Activated CD8-positive, alpha-beta memory T cell treated with anti-CD3 and anti-CD28 coated beads for 4 hours (primary cell): ENCODE data around the gene ATP1A3.
"Not testable (repeated sequence)": the region's sequence is repeated elsewhere in the genome, so short reads cannot be mapped to it uniquely, and the experiment has no call there.

Experiments used
- DNase-seq, 2 donors: peaks; one replicate each; pipeline ENCODE4 v3.0.0-alpha.2; 2020; ENCODE audit warnings: low read depth in 2 of 2

Gene ATP1A3

DNA sequence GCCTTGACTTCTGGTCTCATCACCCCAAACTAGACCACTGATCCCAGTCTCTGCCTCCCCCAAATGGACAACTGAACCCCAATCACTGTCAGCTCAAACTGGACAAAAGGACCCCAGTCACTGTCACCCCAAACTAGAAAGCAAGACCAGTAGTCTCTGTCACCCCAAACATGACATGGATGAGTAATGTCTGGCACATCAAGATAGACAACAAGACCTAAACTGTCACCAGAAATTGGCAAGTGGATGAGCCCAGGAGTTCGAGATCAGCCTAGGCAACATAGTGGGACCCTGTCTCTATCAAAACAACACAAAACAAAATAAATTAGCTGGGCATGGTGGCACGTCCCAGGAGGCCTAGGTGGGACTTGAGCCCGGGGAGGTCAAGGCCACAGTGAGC, 46.9 kb downstream of the ATP1A3 start:
- DNase-seq: no peak

DNA sequence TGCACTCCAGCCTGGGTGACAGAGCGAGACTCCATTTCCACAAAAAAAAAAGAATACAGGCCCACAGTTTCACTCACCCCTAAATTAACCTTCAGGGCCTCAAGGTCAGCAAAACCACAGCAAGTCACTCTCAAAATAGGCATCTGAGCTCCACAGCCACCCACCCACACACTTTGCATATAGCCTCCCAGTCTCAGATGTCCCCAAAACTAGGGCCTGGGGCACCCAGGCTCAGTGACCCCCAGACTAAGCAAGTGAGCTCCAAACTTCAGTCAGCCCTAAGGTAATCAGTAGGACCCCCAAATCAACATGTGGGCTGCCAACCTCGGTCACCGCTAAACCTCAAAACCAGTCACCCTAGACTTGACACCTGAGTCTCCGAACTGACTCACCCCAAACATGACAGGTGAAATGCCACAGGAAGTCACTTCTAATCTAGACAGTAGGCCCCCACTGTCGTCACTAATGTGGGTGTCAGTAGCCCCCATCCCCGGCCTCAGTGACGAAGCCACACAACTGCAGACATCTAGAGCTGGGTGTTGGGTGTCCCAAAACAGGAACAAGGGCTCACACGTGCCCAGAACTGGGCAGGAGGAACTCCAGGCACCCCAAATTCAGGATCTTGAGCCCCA, 48.8 kb downstream of the ATP1A3 start:
- peak; percentile 77 to 90 for DNase-seq

DNA sequence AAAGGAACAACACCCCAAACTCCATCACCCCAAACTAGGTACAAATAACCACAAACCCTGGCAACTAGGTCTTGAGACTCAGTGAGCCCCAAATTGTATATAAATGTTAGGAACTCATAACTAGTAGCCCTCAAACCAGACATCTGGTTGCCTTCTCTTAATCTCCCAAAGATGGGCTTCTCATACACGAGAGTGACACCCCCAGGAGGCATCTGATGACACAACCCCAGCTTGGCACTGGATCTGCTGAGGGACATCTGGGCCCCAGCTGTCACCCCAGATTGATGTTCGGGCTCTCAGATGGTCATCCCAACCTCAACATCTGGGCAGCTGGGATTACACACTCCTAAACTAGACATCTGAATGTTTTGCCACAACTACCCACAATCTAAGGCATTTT, 49.7 kb downstream of the ATP1A3 start:
- no peak for DNase-seq

DNA sequence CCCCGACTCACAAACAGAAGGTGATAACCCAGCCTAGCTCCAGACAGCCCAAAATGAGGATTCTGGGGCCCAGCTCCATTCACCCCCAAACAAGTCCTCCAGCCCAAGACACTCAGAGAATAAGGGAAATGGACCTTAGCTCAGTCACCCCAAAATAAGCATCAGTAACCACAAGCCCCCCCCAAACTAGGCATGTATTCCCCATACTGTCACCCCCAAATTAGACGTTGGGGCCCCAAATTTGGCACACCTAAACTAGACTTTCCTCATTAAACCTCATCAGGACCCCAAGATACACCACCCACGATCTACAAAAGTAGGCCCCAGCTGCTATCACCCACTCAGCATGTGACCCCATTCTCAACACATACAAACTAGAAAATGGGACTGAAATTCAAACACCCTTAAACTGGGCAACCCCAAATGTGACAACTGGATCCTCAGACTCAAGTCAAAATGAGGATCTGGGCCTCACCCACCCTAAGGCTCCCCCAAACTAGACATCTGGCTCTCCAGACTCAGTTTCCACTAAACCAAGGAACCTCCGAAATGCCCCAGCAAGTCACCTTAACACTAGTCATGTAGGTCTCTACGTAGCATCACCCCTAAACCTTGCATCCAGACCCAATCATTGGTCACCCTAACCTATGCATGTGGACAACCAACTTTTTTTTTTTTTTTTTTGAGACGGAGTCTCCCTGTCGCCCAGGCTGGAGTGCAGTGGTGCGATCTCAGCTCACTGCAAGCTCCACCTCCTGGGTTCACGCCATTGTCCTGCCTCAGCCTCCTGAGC, 52.4 kb downstream of the ATP1A3 start:
- DNase-seq: no peak

DNA sequence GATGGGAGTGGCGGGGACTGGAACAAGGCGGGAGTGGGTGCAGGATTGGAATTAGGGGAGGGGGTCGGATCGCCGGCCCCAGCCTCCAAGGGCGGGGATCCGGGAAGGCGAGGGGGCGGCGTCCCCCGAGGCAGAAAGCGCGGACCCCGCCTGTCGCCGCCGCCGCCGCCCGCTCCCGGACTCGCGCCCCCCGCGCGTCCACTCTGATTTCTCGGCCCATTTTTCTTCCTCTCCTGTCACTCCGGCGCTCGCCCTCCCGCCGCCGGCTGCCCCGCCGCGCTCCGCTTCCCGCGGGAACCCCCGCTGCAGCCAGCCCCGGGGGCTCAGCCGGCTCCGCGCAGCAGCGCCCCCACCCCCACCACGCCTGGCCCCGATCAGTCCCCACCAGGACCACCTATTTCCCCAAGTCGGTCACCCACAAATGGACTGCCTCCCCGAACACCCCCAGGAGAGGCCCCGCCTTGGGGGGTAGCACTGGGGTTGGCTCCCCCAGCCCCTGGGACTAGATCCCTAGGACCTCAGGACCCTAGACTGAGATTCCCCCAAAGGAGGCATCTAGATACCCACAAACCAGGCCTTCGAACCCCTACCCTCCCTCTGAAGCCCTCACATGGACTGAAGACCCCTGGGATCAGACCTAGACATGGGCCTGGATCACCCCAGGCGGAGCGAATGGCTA, 53.2 kb downstream of the ATP1A3 start:
- DNase-seq: no peak

DNA sequence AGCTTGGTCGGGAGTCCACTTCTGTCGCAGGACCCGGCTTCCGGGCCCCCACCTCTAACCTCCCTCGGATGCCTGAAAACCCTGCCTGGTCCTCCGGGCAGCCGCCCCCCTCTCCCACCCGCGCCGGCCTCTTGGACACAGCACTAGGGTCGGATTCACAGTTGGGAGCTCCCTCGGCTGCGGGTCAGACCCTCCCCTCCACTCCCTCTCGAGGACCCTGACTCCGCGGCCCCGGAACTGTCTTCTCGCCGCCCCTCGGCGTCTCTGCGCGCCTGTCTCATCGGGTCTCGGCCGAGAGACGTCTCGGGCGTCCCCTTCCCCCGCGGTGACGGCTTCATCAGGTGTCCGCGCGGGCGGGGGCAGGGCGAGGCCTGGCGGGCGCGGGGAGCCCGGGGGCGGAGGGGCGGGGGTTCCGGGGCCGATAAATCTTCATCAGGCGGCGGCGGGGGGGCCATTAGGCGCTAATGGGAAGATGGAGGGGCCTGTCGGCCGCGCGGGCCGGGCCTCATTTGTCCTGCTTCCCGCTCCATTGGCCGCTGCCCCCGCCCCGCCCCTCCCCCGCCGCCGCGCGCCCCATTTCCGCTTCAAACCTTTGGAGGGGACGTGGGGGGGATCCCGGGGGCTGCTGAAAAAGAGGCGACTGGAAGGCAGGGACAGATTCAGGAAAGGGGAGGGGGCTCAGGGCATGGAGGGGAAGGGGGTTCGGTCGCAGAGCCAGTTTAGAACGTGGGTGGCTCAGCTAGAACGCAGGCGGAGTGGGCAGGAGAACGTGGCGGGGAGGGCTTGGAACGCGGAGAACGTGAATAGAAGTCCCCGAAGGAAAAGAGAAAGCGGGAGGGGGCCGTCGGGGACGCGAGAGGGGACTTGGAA, 53.9 kb downstream of the ATP1A3 start:
- DNase-seq: peak in 1 of 2 donors; percentile 56

DNA sequence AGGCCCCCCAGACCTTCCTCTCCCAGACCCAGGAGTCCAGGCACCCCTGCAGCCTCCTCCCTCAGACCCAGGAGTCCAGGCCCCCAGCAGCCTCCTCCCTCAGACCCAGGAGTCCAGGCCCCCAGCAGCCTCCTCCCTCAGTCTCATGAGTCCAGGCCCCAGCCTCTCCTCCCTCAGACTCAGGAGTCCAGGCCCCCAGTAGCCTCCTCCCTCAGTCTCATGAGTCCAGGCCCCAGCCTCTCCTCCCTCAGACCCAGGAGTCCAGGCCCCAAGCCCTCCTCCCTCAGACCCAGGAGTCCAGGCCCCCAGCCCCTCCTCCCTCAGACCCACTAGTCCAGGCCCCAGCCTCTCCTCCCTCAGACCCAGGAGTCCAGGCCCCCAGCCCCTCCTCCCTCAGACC, 54.8 kb downstream of the ATP1A3 start:
- not testable (repeated sequence) for DNase-seq

DNA sequence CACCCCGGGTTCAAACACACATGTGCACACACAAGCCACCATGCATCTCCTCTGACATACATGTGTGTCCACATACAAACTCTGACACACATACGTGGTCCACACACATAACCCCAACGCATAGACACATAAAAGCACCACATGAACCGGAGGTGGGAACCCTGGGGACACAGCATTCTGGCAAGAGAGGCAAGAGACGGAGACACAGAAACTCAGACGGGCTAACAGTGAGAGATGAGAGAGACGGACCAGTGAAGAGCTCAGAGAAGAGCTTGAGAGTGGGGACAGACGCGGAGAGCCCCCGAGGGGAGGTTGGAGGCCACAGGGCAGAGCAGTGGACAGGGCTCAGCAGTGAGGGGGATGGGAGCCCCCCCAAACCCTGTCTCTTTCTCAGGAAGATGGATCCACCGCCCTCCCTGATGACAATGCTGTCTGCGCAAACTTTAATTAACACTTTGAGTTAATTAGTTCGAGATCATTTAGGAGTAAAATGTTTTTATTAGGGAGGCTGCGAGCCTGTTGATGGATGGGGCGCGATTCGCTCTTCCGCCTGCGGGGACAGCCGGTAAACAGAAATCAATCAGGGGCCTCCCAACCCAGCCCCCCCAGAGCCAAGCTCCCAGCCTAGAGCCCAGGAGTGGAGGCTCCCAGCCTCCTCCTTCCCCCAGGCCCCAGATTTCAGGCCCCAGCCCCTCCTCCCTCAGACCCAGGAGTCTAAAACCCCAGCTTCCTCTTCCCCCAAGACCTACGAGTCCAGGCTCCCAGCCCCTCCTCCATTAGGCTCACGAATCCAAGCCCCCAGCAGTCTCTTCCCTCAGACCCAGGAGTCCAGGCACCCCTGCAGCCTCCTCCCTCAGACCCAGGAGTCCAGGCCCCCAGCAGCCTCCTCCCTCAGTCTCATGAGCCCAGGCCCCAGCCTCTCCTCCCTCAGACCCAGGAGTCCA, 56.2 kb downstream of the ATP1A3 start:
- DNase-seq: no peak

DNA sequence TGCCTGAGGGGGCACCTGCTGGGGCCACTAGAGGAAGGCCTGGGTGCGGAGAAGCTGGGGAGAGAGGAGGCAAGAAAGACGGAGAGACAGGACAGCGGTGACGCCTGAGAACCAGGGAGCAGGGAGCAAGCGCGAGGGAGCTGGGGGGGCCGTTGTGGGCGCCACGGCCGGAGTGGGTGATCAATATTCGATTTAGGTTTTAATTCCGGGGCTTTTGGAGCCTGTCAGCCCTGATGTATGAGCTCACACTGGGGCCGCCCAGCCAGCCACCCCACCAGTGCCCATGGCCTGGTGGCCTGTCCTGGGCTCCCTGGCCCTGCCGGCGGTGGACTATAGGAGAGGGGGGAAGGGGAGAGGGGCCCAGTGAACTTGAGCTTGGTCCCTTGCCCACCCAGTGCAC, 57.1 kb downstream of the ATP1A3 start:
- DNase-seq: no peak

DNA sequence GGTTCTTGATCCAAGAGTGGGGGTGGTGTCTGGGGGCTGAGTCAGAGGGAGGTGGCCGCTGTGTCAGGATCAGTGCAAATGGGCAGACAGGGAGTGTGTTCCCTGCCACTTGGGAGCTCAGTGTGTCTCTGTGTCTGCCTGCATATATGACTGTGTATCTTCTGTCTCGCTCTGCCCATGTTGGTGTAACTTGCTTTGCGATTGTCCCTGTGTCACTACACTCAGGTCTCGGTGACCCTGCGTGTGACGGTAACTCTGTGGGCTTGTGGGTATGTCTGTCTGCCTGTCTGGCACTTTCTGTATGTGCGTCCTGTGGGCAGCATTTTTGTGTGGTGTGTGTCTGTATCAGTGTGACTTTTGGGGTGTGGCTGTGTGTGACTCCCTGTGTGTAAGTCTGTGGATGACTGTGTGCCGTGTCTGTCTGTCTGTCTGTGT, 57.6 kb downstream of the ATP1A3 start:
- peak in 1 of 2 donors; percentile 46 for DNase-seq

DNA sequence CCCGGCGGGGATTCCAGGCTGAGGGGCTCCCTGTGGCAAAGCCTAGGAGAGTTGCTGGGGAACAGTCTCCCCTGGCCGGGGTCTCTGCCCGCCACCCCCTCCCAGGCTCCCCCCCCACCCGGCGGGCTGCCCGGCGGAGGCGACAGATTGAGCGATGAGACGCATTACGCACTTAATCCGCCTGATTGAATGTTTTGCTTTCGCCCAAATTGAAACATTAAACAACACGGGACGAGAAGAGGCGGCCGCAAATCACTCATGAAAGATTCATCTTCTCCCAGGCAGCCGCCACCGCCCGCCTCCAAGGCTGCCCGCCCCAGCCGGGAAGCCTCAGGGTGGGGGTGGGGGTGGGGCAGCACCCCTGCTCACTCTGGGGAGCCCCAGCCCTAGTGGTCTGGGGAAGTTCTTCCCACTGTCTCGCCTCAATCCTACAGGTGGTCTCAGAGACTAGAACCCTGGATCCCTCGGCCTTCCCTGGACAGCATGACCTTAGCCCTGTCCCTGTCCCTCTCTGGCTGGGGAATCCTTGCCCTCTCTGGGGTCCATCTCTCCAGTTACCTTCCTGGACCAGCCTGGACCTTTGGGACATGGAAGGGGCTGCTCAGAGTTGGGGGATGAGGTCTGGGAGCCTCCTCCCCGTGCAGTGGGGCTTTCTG, 58.1 kb downstream of the ATP1A3 start:
- DNase-seq: no peak

DNA sequence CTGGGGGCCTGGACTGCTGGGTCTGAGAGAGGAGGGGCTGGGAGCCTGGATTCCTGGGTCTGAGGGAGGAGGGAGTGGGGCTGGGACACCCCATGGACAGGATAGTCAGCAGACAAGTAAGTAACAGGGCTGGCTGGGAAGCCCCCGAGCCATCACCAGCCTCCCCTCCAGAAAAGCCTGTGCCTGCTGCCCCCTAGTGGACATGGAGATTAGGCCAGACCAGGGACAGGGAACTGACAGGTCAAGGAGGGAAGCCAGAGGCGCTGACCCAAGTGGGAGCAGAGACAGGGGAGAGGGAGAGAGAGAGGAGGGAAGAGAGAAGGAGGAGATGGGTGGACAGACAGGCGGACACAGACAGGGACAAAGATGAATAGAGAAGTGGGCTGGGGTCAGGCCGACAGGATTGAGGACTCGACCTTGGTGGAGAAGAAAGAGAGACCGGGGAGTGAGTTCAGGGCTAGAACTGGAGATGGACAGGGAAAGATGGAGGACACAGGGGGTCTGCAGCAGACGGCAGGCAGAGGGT, 59.1 kb downstream of the ATP1A3 start:
- DNase-seq: peak; percentile 62 to 71

DNA sequence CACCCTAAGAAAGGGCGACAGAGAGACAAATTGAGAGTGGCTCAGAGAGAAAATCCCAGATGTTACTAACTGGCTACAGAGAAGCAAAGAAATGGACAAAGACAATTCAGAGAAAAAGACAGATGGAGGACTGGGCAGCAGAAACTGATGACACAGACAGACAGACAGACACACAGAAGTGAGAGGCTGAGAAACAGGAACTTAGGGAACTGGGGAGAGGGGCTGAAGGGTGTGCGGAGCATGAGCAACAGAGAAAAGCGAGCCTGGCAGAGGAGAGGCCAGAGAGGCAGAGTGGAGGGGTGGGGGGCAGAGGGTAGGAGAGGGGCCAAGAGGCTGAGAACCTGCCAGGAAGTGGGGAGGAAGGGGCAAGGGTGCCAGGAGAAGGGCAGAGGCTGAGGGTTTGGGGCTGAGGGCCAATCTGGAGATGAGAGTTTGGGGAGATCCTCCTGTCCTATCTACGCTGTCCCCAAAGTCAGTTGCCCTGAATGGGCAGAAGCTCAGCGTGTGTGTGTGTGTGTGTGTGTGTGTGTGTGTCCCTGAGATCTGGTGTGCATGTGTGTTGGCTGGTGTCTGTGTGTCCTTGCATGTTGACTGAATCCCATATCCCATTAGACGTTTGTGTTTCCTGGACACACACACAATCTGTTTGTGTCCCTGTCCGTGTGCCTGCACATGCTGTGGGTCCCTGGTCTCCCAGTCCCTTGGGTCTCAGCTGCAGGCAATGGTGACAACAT, 60.2 kb downstream of the ATP1A3 start:
- no peak for DNase-seq

DNA sequence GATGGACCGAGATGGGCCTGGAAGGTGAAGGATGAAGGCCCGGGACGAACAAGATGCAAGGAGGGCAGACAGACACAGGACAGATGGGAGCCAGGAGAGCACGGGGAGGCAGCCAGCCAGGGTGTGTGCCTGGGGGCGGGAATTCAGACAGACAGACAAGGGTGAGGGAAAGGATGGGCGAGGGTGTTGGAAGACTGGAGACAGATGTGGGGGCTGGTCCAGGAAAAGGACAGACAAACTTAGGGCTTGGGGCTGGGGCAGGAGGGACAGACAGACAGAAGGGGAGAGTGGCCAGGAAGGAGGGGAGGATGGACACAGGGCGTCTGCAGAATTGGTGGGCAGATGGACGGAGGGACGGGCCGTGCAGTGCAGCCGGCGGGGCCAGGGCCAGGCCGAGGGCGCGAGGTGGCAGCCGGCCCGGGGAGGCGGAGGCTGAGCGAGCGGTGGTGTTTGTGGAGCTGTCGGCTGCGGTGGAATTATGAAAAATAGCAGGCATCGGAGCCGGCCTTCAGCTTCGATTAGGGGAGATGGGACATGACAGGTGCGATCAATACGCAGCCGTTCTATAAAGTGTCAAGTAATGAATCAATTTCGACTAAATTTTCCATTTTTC, 61.2 kb downstream of the ATP1A3 start:
- no peak for DNase-seq

DNA sequence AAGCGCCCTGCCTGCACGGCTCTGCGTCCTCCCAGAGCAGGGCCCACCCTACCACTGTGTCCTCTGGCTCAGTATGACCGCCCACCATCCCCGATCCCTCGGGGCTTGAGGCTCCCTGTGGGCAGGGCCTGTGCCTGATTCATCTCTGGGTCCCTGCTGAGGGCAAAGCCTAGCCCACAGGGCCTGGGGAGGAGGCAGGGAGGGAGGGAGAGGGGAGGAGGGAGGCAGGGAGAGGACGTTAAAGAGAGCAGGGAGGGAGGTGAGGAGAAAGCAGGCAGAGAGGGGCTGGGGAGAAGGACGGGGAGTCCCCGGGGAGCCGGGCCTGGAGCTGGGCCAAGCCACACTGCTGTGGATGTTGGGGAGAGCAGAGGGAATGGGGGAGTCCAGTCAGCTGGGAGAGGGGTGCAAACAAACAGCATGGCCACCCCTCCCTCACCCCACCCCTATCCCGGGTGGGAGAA, 61.7 kb downstream of the ATP1A3 start:
- DNase-seq: no peak

DNA sequence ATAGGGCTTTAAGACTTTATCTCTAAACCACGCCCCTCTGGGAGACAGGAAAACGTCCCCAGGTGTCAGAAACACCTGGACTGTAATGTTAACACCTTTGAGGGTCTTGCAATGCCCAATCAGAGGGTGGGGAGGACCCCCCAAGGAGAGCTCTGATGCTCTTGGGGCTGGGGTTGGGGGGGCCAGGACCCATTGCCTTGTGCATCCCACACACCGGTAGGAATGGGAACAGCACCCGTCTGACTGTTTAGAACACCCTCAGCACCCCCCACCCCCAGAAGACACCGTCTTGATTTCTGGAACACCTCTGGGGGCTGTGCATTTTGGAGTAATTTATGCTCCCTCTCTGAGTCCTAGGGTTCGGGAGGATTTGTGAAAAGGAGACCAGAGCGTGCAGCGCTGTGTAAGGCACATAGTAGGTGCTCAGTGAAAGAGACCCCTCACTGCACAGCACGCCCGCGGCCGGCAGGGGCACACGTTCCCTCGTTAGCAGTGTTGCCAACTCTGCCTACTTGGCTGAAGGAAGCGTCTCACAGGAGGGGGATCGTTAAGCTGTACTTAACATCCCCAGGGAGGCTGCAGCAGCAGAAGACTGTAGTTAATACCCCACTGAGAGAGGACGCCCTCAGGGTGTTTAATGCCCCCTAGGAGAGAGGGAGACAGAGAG, 63.0 kb downstream of the ATP1A3 start:
- no peak for DNase-seq

DNA sequence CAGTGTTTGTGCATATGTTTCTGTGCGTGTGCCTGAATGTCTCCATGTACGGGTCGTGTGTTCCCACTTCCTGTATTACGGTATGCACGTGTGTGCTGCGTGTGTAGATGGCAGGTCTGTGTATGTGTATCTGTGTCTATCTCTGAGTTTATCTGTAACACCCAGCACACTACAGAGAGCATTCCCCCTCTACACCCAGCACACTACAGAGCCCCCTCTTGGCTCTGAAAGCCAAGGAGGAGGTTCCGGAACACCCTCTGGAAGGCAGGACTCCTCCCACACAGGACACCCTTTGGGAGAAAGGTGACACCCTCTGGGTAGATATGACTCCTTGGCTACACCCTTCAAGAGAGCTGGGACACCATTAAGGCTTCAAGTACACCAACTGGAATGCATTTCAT, 63.7 kb downstream of the ATP1A3 start:
- no peak for DNase-seq

DNA sequence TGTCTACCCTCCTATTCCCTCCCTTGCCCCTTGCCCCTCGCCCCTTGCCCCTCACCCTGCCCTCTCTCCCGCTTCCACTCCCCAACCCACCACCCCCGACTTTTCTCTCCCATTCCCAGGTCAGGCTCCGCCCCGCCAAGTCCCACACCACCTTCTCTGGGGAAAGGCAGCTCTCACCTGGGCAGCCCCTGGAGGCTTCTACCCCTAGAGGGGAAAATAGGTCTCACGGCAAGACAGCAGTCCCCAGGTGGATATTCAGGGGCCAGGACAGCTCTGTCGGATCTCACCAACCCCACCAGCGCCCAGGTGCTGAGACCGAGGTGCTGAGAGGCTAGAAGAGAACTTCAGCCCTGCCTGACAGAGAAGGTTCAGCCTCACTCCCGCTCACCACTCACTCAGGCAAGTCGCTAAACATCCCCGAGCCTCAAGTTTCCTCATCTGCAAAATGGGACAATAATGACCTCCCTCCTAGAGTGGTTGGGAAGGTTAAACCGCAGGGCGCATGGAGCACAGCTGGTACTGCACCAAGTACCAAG, 64.4 kb downstream of the ATP1A3 start:
- no peak for DNase-seq
